Stimulated activated CD4-positive, alpha-beta T cell treated with anti-CD3 and anti-CD28 coated beads, Interleukin-4, amount 100 ng/mL, for 24 hours (primary cell): ENCODE results near the gene GGA2.
"Not testable (repeated sequence)": the region's sequence is repeated elsewhere in the genome, so short reads cannot be mapped to it uniquely, and the experiment has no call there.

Experiments used
- DNase-seq: peaks from one replicate; pipeline ENCODE4 v3.0.0-alpha.2; 2020

Gene GGA2

GRCh38 chr16:23523321-23523720 is 13.0 kb upstream of the GGA2 start:
- DNase-seq = no peak

- DNase-seq = no peak
Measured at GRCh38 chr16:23521965-23522364, 11.7 kb upstream of the GGA2 start.

- no peak for DNase-seq
Measured at GRCh38 chr16:23521037-23521743, 10.9 kb upstream of the GGA2 start.

GRCh38 chr16:23520500-23520899 is 10.2 kb upstream of the GGA2 start:
- DNase-seq = no peak

GRCh38 chr16:23519282-23519681 is 9.0 kb upstream of the GGA2 start:
- no peak for DNase-seq

- DNase-seq = no peak
Measured at GRCh38 chr16:23518435-23518891, 8.2 kb upstream of the GGA2 start.

- DNase-seq = no peak
Measured at GRCh38 chr16:23516366-23517137, 6.3 kb upstream of the GGA2 start.

GRCh38 chr16:23515881-23516280 is 5.6 kb upstream of the GGA2 start:
- DNase-seq = no peak

GRCh38 chr16:23514381-23515152 is 4.3 kb upstream of the GGA2 start:
- peak; percentile 20 for DNase-seq

GRCh38 chr16:23512168-23512695 is 1.9 kb upstream of the GGA2 start:
- no peak for DNase-seq

- DNase-seq = no peak
Measured at GRCh38 chr16:23511731-23512130, 1.4 kb upstream of the GGA2 start.

- not testable (repeated sequence) for DNase-seq
Measured at GRCh38 chr16:23510915-23511270, 599 bp upstream of the GGA2 start.

- DNase-seq = peak; percentile 20
Measured at GRCh38 chr16:23509782-23510163, 521 bp downstream of the GGA2 start.

GRCh38 chr16:23509441-23509754 is 896 bp downstream of the GGA2 start:
- DNase-seq = no peak

- no peak for DNase-seq
Measured at GRCh38 chr16:23508589-23509440, 1.5 kb downstream of the GGA2 start.

- no peak for DNase-seq
Measured at GRCh38 chr16:23506606-23506994, 3.7 kb downstream of the GGA2 start.

- no peak for DNase-seq
Measured at GRCh38 chr16:23505671-23506605, 4.4 kb downstream of the GGA2 start.

- DNase-seq = no peak
Measured at GRCh38 chr16:23505180-23505665, 5.1 kb downstream of the GGA2 start.

- peak; percentile 83 for DNase-seq
Measured at GRCh38 chr16:23504453-23505179, 5.7 kb downstream of the GGA2 start.

GRCh38 chr16:23504076-23504452 is 6.2 kb downstream of the GGA2 start:
- no peak for DNase-seq

- DNase-seq = no peak
Measured at GRCh38 chr16:23502466-23502865, 7.8 kb downstream of the GGA2 start.
